Stimulated activated CD4-positive, alpha-beta T cell treated with anti-CD3 and anti-CD28 coated beads, Interleukin-4, amount 100 ng/mL, for 24 hours (primary cell): ENCODE results near the gene INPP4A.

Source experiments
- DNase-seq: peaks from one replicate; pipeline ENCODE4 v3.0.0-alpha.2; 2020

Gene INPP4A

DNA sequence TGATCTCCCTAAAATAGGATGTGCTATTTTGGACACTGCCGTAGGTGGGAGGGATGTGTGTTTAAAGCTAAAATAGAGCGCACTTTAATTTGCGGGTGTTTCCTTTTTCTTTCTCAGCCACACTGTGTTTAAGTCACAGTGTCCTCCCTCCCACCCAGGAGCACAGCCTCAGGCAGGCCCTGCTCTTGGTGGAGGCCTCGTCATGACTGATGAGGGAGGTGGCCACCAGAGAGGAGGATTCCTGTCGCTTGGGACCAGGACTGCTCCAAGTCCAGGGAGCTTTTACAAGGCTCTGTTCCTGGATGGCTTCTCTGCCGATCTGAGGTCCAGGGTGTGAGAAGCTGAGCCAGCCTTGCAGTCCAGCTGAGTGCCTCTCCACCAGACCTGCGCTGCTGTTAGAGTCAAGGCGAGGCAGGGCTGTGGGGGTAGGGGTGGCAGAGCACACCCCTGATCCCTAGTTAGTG lies 33.5 kb downstream of the INPP4A start:
- DNase-seq = no peak

DNA sequence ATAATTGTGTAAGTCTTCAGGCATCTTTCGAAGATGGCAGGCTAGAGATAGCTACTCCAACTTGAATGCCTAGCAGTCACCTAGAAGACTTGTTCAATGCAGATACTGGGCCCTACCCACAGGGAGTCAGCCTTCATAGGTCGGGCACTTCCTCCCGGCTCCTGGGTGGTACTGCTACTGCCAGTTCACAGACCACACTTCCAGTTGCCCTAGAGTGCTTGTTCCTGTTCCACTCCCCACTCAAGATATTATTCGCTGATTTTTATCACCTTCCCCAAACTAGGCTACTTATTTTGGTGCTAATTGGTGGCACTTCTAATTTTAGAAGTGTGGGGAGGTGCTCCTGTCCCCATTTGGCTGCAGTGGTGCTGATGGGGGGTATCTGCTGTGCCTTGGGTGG lies 34.2 kb downstream of the INPP4A start:
- DNase-seq = no peak

DNA sequence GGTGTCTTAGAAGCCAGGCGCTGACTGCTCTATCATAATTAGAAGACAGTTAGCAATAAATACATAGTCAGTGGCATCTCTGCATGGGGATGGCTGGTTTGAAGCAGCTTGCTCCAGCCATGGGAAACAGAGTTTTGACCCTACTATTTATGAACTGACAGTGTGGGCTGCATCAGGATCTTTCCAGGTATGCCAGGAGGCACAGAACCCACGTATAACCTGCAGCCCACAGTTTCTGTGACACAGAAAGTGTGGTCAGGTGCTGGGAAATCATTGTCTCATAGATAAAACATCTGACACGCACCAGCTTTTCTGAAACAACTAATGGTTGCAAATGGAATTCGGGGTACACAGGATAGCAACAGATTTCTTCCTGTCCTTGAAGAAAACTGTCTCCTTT lies 34.7 kb downstream of the INPP4A start:
- DNase-seq = no peak

DNA sequence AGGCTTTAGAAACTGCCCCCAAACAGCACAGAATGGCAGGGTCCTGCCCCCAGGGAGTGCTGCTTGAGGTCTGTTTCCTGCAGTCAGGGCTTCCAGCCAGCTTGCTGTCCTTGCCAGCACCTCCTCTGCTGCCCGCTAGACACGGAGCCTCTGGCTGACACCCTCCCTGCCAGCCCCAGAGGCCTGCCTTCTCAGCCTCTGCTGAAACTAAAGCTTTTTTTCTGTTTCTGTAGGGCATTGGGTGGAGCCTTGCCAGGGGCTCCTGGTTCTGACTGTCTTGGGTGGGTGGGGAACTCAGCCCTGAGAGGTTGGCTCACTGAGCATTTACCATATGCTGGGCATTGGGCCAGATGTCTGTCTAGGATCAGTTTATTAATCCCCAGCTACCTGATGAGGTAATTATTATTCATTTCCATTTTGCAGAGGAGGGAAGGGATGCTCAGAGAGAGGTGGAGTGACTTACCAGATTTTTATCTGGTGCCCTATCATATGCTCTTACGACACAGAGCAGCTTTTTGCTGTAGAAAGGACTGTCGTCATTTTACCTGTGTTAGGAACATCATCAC lies 35.4 kb downstream of the INPP4A start:
- peak; percentile 59 for DNase-seq

- DNase-seq = no peak
Observed at GRCh38 chr2:98480598-98480997, 35.9 kb downstream of the INPP4A start.

DNA sequence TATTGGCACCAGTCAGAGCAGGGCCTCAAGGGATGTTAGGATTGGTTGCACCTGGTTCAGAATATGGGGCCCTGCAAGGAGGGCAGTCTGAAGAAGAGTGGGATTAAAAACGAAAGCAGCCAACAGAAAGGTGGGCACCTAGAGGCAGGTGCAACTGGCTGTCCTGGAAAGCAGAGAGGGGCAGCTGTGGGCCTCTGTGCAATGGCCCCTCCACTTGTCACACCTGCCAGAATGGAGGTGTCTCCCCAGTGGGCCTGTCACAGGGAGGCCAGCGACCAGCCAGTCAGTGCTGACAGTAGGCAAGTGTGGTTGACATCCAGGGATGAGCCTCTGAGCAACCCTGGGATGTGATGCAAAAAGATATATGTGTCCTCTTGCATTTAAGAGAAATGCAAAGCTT lies 37.7 kb downstream of the INPP4A start:
- no peak for DNase-seq

- no peak for DNase-seq
Observed at GRCh38 chr2:98483257-98483861, 38.7 kb downstream of the INPP4A start.

- no peak for DNase-seq
Observed at GRCh38 chr2:98484121-98484557, 39.5 kb downstream of the INPP4A start.

GRCh38 chr2:98484652-98485452 lies 40.2 kb downstream of the INPP4A start:
- DNase-seq = no peak

DNA sequence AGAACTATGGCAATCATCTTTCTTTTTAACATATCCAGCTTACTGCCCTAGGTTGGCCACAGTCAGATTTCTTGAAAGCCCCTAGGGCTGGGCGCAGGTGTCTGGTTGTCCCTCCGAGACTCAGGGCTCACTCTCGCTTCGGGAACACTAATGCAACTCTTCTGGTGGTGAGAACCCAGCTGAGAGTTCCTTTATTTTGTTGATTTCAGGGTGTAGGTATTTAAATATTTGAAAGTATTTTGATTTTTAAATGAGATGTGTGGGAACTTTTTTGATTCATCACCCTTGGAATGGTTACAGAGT lies 40.7 kb downstream of the INPP4A start:
- DNase-seq = no peak

GRCh38 chr2:98486374-98486981 lies 41.8 kb downstream of the INPP4A start:
- DNase-seq = no peak

DNA sequence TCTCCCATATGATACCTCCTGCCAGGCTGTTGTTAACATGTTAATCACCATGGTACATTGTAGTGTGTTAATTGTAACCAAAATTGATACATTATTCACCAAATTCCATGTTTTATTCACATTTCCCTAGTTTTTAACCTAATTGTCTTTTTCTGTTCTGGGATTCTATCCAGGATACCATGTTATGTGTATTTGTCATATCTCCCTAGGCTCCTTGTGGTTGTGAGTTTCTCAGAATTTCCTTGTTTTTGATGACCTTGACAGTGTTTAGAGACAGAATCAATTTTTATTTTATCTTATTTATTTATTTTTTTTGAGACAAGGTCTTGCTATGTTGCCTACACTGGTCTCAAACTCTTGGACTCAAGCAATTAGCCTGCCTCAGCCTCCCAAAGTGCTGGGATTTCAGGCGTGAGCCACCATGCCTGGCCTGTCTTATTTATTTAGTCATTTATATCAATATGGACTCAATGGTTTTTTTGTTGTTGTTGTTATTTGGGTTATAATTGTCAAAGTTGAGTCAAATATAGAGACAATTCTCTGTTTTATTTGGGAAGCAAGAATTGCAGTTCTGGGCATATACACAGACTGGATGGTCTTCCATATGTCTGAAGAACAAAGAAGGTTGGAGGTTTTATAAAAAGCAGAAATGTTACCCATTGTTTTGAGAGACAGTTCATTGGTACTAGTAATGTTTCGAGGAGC lies 42.6 kb downstream of the INPP4A start:
- DNase-seq = no peak

GRCh38 chr2:98487806-98488189 lies 43.1 kb downstream of the INPP4A start:
- DNase-seq = peak; percentile 52

GRCh38 chr2:98488252-98488651 lies 43.6 kb downstream of the INPP4A start:
- DNase-seq = no peak

- no peak for DNase-seq
Observed at GRCh38 chr2:98489486-98489885, 44.8 kb downstream of the INPP4A start.

GRCh38 chr2:98489971-98490962 lies 45.6 kb downstream of the INPP4A start:
- no peak for DNase-seq

GRCh38 chr2:98492441-98492840 lies 47.8 kb downstream of the INPP4A start:
- no peak for DNase-seq

GRCh38 chr2:98494699-98495098 lies 50.0 kb downstream of the INPP4A start:
- no peak for DNase-seq

DNA sequence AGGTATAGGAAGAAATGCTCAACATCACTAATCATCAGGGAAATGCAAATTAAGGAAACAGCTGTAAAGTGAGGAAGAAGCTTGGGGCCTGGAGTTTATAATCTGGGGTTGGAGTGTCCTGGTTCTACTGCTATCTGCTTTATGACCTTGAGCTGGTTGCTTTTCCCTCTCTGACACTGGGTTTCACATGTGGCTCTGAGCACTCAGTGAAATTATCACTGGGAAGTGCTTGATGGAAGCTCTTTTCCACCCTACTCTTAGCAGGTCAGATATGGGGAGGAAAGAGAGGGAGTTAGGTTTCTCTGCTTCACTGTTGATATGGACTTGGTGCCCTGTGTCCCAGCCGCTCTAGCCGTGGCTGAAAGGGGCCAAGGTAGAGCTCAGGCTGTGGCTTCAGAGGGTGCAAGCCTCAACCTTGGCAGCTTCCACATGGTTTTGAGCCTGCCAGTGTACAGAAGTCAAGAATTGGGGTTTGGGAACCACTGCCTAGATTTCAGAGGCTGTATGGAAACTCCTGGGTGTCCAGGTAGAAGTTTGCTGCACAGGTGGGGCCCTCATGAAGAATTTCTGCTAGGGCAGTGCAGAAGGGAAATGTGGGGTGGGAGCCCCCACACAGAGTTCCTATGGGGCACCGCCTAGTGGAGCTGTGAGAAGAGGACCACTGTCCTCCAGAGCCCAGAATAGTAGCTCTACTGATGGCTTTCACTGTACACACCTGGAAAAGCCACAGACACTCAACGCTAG lies 52.3 kb downstream of the INPP4A start:
- DNase-seq = no peak

DNA sequence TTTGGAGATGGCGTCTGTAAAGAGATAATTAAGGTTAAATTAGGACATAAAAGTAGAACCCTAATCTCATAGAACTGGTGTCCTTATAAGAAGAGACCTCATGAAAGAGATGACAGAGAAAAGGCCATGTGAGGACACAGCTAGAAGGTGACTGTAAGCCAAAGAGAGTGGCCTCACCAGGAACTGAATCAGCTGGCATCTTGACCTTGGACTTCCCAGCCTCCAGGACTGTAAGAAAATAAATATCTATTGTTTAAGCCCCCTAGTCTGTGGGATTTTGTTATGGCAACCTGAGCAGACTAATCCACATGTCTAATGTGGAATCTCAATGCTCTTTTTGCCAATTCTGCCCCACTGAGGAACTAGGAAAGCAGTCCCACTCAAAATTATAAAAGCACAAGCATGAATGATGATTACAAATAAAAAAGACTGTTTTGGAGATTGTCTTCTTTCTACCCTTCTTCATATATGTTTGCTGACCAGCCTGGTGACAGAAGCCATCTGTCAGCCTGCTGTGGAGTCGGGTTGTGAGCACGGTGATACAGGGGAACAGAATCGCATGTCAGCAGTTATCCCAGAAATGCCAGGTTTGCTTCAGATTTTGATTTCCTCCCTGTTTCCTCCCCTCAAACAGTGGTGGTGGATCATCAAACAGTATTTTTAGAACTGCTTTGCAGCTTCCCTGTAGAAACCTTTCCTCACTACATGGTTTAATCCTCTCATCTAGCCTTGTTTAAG lies 54.2 kb downstream of the INPP4A start:
- DNase-seq = no peak

- no peak for DNase-seq
Observed at GRCh38 chr2:98500561-98500960, 55.9 kb downstream of the INPP4A start.
